ENCODE results near the gene PRDX5. TPM values are rescaled to one million over a fixed set of nuclear protein-coding genes. Genes with fewer than 3 reads are reported as not detected.

The PRDX5 gene
- total and polyA plus RNA-seq, 2 experiments from 2014 or later = 212 to 312 TPM

GRCh38 chr11:64366751-64367150 is 48.8 kb downstream of the PRDX5 start (continued):
- TF ChIP-seq, protein P1, sequence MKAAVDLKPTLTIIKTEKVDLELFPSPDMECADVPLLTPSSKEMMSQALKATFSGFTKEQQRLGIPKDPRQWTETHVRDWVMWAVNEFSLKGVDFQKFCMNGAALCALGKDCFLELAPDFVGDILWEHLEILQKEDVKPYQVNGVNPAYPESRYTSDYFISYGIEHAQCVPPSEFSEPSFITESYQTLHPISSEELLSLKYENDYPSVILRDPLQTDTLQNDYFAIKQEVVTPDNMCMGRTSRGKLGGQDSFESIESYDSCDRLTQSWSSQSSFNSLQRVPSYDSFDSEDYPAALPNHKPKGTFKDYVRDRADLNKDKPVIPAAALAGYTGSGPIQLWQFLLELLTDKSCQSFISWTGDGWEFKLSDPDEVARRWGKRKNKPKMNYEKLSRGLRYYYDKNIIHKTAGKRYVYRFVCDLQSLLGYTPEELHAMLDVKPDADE (IDR thresholded peaks at IDR 0.05) = no peak
- TF ChIP-seq STAT1 (IDR thresholded peaks at IDR 0.05; ENCODE audit: unreplicated experiment) = no peak
- no peak for TF ChIP-seq EZH2phosphoT487 (IDR thresholded peaks at IDR 0.05; ENCODE audit: unreplicated experiment)
- no peak for TF ChIP-seq ZNF331 (CRISPR knock-in tag; IDR thresholded peaks at IDR 0.05; ENCODE audit: low read depth)
- no peak for TF ChIP-seq NANOG (IDR thresholded peaks at IDR 0.05; ENCODE audit: borderline replicate concordance)
- TF ChIP-seq POLR2AphosphoS5 (IDR thresholded peaks at IDR 0.05; ENCODE audit: low read depth) = no peak
- no peak for TF ChIP-seq JUNB (IDR thresholded peaks at IDR 0.05; ENCODE audit: unreplicated experiment)
- TF ChIP-seq CREB1 (CRISPR knock-in tag; IDR thresholded peaks at IDR 0.05; ENCODE audit: low read depth) = no peak
- TF ChIP-seq, protein P2, sequence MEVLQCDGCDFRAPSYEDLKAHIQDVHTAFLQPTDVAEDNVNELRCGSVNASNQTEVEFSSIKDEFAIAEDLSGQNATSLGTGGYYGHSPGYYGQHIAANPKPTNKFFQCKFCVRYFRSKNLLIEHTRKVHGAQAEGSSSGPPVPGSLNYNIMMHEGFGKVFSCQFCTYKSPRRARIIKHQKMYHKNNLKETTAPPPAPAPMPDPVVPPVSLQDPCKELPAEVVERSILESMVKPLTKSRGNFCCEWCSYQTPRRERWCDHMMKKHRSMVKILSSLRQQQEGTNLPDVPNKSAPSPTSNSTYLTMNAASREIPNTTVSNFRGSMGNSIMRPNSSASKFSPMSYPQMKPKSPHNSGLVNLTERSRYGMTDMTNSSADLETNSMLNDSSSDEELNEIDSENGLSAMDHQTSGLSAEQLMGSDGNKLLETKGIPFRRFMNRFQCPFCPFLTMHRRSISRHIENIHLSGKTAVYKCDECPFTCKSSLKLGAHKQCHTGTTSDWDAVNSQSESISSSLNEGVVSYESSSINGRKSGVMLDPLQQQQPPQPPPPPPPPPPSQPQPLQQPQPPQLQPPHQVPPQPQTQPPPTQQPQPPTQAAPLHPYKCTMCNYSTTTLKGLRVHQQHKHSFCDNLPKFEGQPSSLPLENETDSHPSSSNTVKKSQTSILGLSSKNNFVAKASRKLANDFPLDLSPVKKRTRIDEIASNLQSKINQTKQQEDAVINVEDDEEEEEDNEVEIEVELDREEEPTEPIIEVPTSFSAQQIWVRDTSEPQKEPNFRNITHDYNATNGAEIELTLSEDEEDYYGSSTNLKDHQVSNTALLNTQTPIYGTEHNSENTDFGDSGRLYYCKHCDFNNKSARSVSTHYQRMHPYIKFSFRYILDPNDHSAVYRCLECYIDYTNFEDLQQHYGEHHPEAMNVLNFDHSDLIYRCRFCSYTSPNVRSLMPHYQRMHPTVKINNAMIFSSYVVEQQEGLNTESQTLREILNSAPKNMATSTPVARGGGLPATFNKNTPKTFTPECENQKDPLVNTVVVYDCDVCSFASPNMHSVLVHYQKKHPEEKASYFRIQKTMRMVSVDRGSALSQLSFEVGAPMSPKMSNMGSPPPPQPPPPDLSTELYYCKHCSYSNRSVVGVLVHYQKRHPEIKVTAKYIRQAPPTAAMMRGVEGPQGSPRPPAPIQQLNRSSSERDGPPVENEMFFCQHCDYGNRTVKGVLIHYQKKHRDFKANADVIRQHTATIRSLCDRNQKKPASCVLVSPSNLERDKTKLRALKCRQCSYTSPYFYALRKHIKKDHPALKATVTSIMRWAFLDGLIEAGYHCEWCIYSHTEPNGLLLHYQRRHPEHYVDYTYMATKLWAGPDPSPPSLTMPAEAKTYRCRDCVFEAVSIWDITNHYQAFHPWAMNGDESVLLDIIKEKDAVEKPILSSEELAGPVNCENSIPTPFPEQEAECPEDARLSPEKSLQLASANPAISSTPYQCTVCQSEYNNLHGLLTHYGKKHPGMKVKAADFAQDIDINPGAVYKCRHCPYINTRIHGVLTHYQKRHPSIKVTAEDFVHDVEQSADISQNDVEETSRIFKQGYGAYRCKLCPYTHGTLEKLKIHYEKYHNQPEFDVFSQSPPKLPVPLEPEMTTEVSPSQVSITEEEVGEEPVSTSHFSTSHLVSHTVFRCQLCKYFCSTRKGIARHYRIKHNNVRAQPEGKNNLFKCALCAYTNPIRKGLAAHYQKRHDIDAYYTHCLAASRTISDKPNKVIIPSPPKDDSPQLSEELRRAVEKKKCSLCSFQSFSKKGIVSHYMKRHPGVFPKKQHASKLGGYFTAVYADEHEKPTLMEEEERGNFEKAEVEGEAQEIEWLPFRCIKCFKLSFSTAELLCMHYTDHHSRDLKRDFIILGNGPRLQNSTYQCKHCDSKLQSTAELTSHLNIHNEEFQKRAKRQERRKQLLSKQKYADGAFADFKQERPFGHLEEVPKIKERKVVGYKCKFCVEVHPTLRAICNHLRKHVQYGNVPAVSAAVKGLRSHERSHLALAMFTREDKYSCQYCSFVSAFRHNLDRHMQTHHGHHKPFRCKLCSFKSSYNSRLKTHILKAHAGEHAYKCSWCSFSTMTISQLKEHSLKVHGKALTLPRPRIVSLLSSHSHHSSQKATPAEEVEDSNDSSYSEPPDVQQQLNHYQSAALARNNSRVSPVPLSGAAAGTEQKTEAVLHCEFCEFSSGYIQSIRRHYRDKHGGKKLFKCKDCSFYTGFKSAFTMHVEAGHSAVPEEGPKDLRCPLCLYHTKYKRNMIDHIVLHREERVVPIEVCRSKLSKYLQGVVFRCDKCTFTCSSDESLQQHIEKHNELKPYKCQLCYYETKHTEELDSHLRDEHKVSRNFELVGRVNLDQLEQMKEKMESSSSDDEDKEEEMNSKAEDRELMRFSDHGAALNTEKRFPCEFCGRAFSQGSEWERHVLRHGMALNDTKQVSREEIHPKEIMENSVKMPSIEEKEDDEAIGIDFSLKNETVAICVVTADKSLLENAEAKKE (CRISPR knock-in tag; IDR thresholded peaks at IDR 0.05) = no peak
